IPS-NIHi11 (cell line): ENCODE results near the gene CREB5.
"Not testable (repeated sequence)": the region's sequence is repeated elsewhere in the genome, so short reads cannot be mapped to it uniquely, and the experiment has no call there.

Source experiments
- DNase-seq: peaks from one replicate; pipeline ENCODE4 v3.0.0; 2012; ENCODE audit warnings: mixed read lengths, low spot score

CREB5 gene

GRCh38 chr7:28550580-28551186 lies 138.4 kb downstream of the CREB5 start:
- DNase-seq = no peak

- no peak for DNase-seq
These were observed 139.0 kb downstream of the CREB5 start for GRCh38 chr7:28551331-28551730.

- DNase-seq = not testable (repeated sequence)
These were observed 139.4 kb downstream of the CREB5 start for GRCh38 chr7:28551766-28552165.

- no peak for DNase-seq
These were observed 142.6 kb downstream of the CREB5 start for GRCh38 chr7:28554802-28555471.

- no peak for DNase-seq
These were observed 143.7 kb downstream of the CREB5 start for GRCh38 chr7:28556025-28556424.

- DNase-seq = no peak
These were observed 144.4 kb downstream of the CREB5 start for GRCh38 chr7:28556671-28557070.

GRCh38 chr7:28558236-28558635 lies 145.9 kb downstream of the CREB5 start:
- no peak for DNase-seq

- no peak for DNase-seq
These were observed 148.4 kb downstream of the CREB5 start for GRCh38 chr7:28560767-28561166.

- no peak for DNase-seq
These were observed 151.7 kb downstream of the CREB5 start for GRCh38 chr7:28564033-28564432.

- no peak for DNase-seq
These were observed 152.5 kb downstream of the CREB5 start for GRCh38 chr7:28564755-28565374.

- DNase-seq = no peak
These were observed 153.7 kb downstream of the CREB5 start for GRCh38 chr7:28565980-28566379.

- no peak for DNase-seq
These were observed 158.0 kb downstream of the CREB5 start for GRCh38 chr7:28570113-28570969.

- no peak for DNase-seq
These were observed 158.6 kb downstream of the CREB5 start for GRCh38 chr7:28570970-28571288.

- no peak for DNase-seq
These were observed 159.1 kb downstream of the CREB5 start for GRCh38 chr7:28571405-28571804.

GRCh38 chr7:28572321-28573058 lies 160.2 kb downstream of the CREB5 start:
- DNase-seq = no peak

- no peak for DNase-seq
These were observed 160.8 kb downstream of the CREB5 start for GRCh38 chr7:28573059-28573553.

GRCh38 chr7:28573651-28574301 lies 161.5 kb downstream of the CREB5 start:
- DNase-seq = no peak

GRCh38 chr7:28575241-28575643 lies 162.9 kb downstream of the CREB5 start:
- DNase-seq = no peak

GRCh38 chr7:28576656-28577055 lies 164.3 kb downstream of the CREB5 start:
- no peak for DNase-seq

GRCh38 chr7:28579571-28579970 lies 167.3 kb downstream of the CREB5 start:
- DNase-seq = no peak

GRCh38 chr7:28580665-28581064 lies 168.3 kb downstream of the CREB5 start:
- no peak for DNase-seq
